IMR-90 (cell line): ENCODE measurements around the gene POLRMT. TPM values are rescaled to one million over a fixed set of nuclear protein-coding genes. Genes with fewer than 3 reads are reported as not detected.

Experiments used
- ATAC-seq: fragments of 200-7000 bp; cut with Tn5 transposase; 2 replicates; pipeline ENCODE4 v1.9.1; 2020; ENCODE audit warnings: low read depth, mild to moderate bottlenecking, moderate library complexity
- BruUV-seq: library from RNA; stranded (reverse); fragments of 400-500 nt; replicated peaks from 2 replicates; lab custom pipeline; 2021; lab: Mats Ljungman, UMichigan
- CTCF ChIA-PET: fragments of 300-600 bp; formaldehyde crosslinking; extraction: SDS; loops from one replicate; lab custom pipeline; 2021; ENCODE audit warnings: antibody characterized with exemption; lab: Yijun Ruan, JAX
- POLR2A ChIA-PET: fragments of 300-600 bp; sonication (Branson Sonifier 250); formaldehyde crosslinking; loops from one replicate; lab custom pipeline; 2022; ENCODE audit warnings: antibody characterized with exemption; ENCODE audit not compliant: unreplicated experiment; lab: Charles Lee
- DNase-seq: peaks from one replicate; pipeline ENCODE4 v3.0.0; 2013
- H2AFZ ChIP-seq: replicated peaks from 2 replicates; pipeline ENCODE3; 2013; ENCODE audit warnings: low read length, mild to moderate bottlenecking; ENCODE audit not compliant: poor library complexity
- H2AK5ac ChIP-seq: 2 replicates; pipeline ENCODE4 v1.6.1; 2013; ENCODE audit warnings: low read depth, low read length, inconsistent platforms
- H2AK9ac ChIP-seq: replicated peaks from 2 replicates; pipeline ENCODE3; 2013; ENCODE audit warnings: mild to moderate bottlenecking, low read depth, low read length, moderate library complexity; ENCODE audit not compliant: poor library complexity
- H2BK120ac ChIP-seq: 2 replicates; pipeline ENCODE4 v1.6.1; 2013; ENCODE audit warnings: low read depth, low read length, inconsistent platforms
- H2BK15ac ChIP-seq: 3 replicates; pipeline ENCODE4 v1.6.1; 2013; ENCODE audit warnings: low read depth, low read length, inconsistent platforms
- H2BK20ac ChIP-seq: 2 replicates; pipeline ENCODE4 v1.6.1; 2013; ENCODE audit warnings: low read depth, mild to moderate bottlenecking, inconsistent platforms, low read length, moderate library complexity
- H2BK5ac ChIP-seq: 2 replicates; pipeline ENCODE4 v1.6.1; 2013; ENCODE audit warnings: mild to moderate bottlenecking, low read depth, low read length, inconsistent platforms; ENCODE audit not compliant: poor library complexity, severe bottlenecking
- H3K14ac ChIP-seq: replicated peaks from 2 replicates; pipeline ENCODE4 v1.6.1; 2013; ENCODE audit warnings: low read depth, low read length, inconsistent platforms
- H3K18ac ChIP-seq: 2 replicates; pipeline ENCODE4 v1.6.1; 2013; ENCODE audit warnings: low read depth, low read length, control low read depth
- H3K23ac ChIP-seq: 2 replicates; pipeline ENCODE4 v1.6.1; 2013; ENCODE audit warnings: low read depth, low read length, inconsistent platforms
- H3K27ac ChIP-seq: 2 replicates; pipeline ENCODE4 v1.5.1; 2013; ENCODE audit warnings: mild to moderate bottlenecking, control low read depth, low read length; ENCODE audit not compliant: insufficient read depth
- H3K27me3 ChIP-seq: 2 replicates; pipeline ENCODE4 v1.6.1; 2013; ENCODE audit warnings: low read length; ENCODE audit not compliant: control insufficient read depth, insufficient read depth
- H3K36me3 ChIP-seq: 2 replicates; pipeline ENCODE4 v1.6.1; 2013; ENCODE audit warnings: low read length, mixed read lengths; ENCODE audit not compliant: control insufficient read depth, insufficient read depth
- H3K4ac ChIP-seq: 2 replicates; pipeline ENCODE4 v1.6.1; 2013; ENCODE audit warnings: low read depth, low read length, inconsistent platforms
- H3K4me1 ChIP-seq: 2 replicates; pipeline ENCODE4 v1.6.1; 2013; ENCODE audit warnings: low read length, mixed read lengths; ENCODE audit not compliant: control insufficient read depth, insufficient read depth
- H3K4me2 ChIP-seq: 2 replicates; pipeline ENCODE4 v1.6.1; 2013; ENCODE audit warnings: low read depth, mild to moderate bottlenecking, control low read depth, low read length, moderate library complexity
- H3K4me3 ChIP-seq: 2 replicates; pipeline ENCODE4 v1.5.1; 2013; ENCODE audit warnings: low read depth, mild to moderate bottlenecking, control low read depth, low read length, moderate library complexity; ENCODE audit not compliant: insufficient read depth
- H3K56ac ChIP-seq: 2 replicates; pipeline ENCODE4 v1.6.1; 2013; ENCODE audit warnings: low read length, inconsistent platforms; ENCODE audit not compliant: insufficient read depth; ENCODE audit errors: extremely low read depth
- H3K79me1 ChIP-seq, 2 experiments: 2 replicates each; pipeline ENCODE4 v1.6.1; 2013; ENCODE audit warnings: low read length in 2 of 2, inconsistent platforms in 1 of 2, low read depth in 1 of 2
- H3K9ac ChIP-seq: 2 replicates; pipeline ENCODE4 v1.6.1; 2013; ENCODE audit warnings: low read depth, low read length, control low read depth
- H3K9me1 ChIP-seq: 2 replicates; pipeline ENCODE4 v1.6.1; 2013; ENCODE audit warnings: low read length, inconsistent platforms; ENCODE audit not compliant: insufficient read depth
- H3K9me3 ChIP-seq: 2 replicates; pipeline ENCODE4 v1.6.1; 2013; ENCODE audit warnings: low read length; ENCODE audit not compliant: control insufficient read depth, insufficient read depth
- H4K20me1 ChIP-seq: 2 replicates; pipeline ENCODE4 v1.6.1; 2013; ENCODE audit warnings: low read length, inconsistent platforms; ENCODE audit not compliant: insufficient read depth
- H4K5ac ChIP-seq: 2 replicates; pipeline ENCODE4 v1.6.1; 2013; ENCODE audit warnings: mild to moderate bottlenecking, low read depth, low read length, control low read depth
- H4K8ac ChIP-seq, 2 experiments: 2 replicates each; pipeline ENCODE4 v1.6.1; 2013; ENCODE audit warnings: low read depth in 2 of 2, low read length in 2 of 2, control low read depth in 1 of 2, inconsistent platforms in 1 of 2
- H4K91ac ChIP-seq: 2 replicates; pipeline ENCODE4 v1.6.1; 2013; ENCODE audit warnings: low read depth, low read length, inconsistent platforms; ENCODE audit not compliant: insufficient read depth
- BHLHE40 ChIP-seq: fragments of 150-350 bp; IDR thresholded peaks from 2 replicates; pipeline ENCODE4 v1.6.1; 2016; ENCODE audit warnings: mild to moderate bottlenecking, low read depth, low read length
- CEBPB ChIP-seq: IDR thresholded peaks from 2 replicates; pipeline ENCODE4 v1.6.1; 2012; ENCODE audit warnings: low read depth, low read length, improper control_type of control experiment
- CHD1 ChIP-seq: IDR thresholded peaks from 2 replicates; pipeline ENCODE4 v1.6.1; 2012; ENCODE audit warnings: low read depth, low read length, improper control_type of control experiment
- CTCF ChIP-seq: conservative IDR thresholded peaks from 2 replicates; pipeline ENCODE4 v1.5.1; 2012; ENCODE audit warnings: mild to moderate bottlenecking, low read depth, low read length, improper control_type of control experiment
- ELK1 ChIP-seq: fragments of 150-350 bp; IDR thresholded peaks from 2 replicates; pipeline ENCODE4 v1.6.1; 2016; ENCODE audit warnings: low read depth, mild to moderate bottlenecking, low read length, moderate library complexity, borderline replicate concordance
- FOS ChIP-seq: fragments of 150-350 bp; IDR thresholded peaks from 2 replicates; pipeline ENCODE4 v1.6.1; 2016; ENCODE audit warnings: low read depth, low read length
- MAFK ChIP-seq: IDR thresholded peaks from 2 replicates; pipeline ENCODE4 v1.6.1; 2012; ENCODE audit warnings: low read depth, low read length, improper control_type of control experiment
- MAZ ChIP-seq: IDR thresholded peaks from 2 replicates; pipeline ENCODE4 v1.6.1; 2012; ENCODE audit warnings: low read depth, mild to moderate bottlenecking, low read length, improper control_type of control experiment, moderate library complexity, borderline replicate concordance
- MXI1 ChIP-seq: IDR thresholded peaks from 2 replicates; pipeline ENCODE4 v1.6.1; 2012; ENCODE audit warnings: low read depth, mild to moderate bottlenecking, low read length, moderate library complexity, borderline replicate concordance
- NFE2L2 ChIP-seq: fragments of 150-350 bp; IDR thresholded peaks from 2 replicates; pipeline ENCODE4 v1.6.1; 2016; ENCODE audit warnings: low read depth, mild to moderate bottlenecking, low read length
- POLR2A ChIP-seq: IDR thresholded peaks from 2 replicates; pipeline ENCODE4 v1.6.1; 2012; ENCODE audit warnings: mild to moderate bottlenecking, low read depth, low read length
- RAD21 ChIP-seq: IDR thresholded peaks from 2 replicates; pipeline ENCODE4 v1.6.1; 2012; ENCODE audit warnings: low read length, improper control_type of control experiment
- RCOR1 ChIP-seq: IDR thresholded peaks from 2 replicates; pipeline ENCODE4 v1.6.1; 2012; ENCODE audit warnings: mild to moderate bottlenecking, low read length, improper control_type of control experiment; ENCODE audit not compliant: insufficient replicate concordance
- RFX5 ChIP-seq: IDR thresholded peaks from 2 replicates; pipeline ENCODE4 v1.8.0; 2012; ENCODE audit warnings: low read depth, mild to moderate bottlenecking, low read length, moderate library complexity
- SMC3 ChIP-seq: fragments of 150-350 bp; IDR thresholded peaks from 2 replicates; pipeline ENCODE4 v1.6.1; 2016; ENCODE audit warnings: low read depth, mild to moderate bottlenecking, antibody characterized with exemption, low read length, moderate library complexity
- WGBS, 2 experiments: methylation state at CpG; one replicate each; pipeline versions ENCODE4 v1.1.5 to v1.1.7; 2013; ENCODE audit warnings: missing lambda C conversion rate in 2 of 2; ENCODE audit not compliant: insufficient read length in 1 of 2; ENCODE audit errors: extremely low coverage in 2 of 2; 5-methylcytosine and 5-hydroxymethylcytosine counted together
- dilution Hi-C: fragments of 300-500 bp; cut with HindIII; formaldehyde crosslinking; loops from one replicate; pipeline ENCODE4 v1.14.3; 2018; ENCODE audit warnings: low sequenced_read_pairs; ENCODE audit not compliant: unreplicated experiment
- in situ Hi-C: fragments of 300-500 bp; cut with MboI; formaldehyde crosslinking; loops from 3 replicates; pipeline ENCODE4 v1.14.3; 2019; ENCODE audit warnings: low sequenced_read_pairs, inconsistent platforms, mixed read lengths
- intact Hi-C: fragments of 100-400 bp; cut with micrococcal nuclease; formaldehyde crosslinking; loops from 2 replicates; pipeline ENCODE4 v1.10.0; 2022
- polyA plus RNA-seq, 3 experiments: library from polyadenylated mRNA; depleted of rRNA; stranded (reverse); fragments of >200 nt; gene quantifications; 2 replicates each; pipeline ENCODE4 v1.2.3, GENCODE V29; 2012; ENCODE audit warnings: low replicate concordance in 1 of 3
- total RNA-seq: library from RNA; depleted of rRNA; stranded (reverse); fragments of >200 nt; gene quantifications from 2 replicates; pipeline ENCODE4 v1.2.3, GENCODE V29; 2012
- TF ChIP-seq, protein P1 (sequence below): fragments of 150-350 bp; IDR thresholded peaks from 2 replicates; pipeline ENCODE4 v1.6.1; 2017; ENCODE audit warnings: mild to moderate bottlenecking, antibody characterized with exemption, low read length, low read depth

Gene POLRMT
- total and polyA plus RNA-seq, 2 of the 4 experiments (the other 2 are of a cell fraction): 9.9 to 29.6 TPM

DNA sequence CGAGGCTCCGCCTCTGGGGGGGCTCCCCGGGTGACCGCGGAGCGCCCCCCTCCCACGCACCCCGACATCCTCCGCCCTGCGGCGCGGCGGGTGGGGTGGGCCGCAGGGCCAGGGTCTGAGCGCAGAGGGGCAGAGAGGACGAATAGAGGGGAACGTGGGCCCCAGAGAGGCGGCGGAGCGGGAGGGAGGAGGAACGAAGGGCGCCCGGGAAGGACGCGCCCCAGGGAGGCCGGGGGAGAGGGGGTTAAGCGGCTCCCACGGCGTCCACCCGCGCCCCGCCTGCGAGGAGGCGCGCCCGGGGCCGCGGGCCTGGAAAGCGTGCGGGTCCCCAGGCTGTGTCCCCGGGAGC, 42.6 kb downstream of the POLRMT start:
- H3K18ac ChIP-seq: no peak overlapping the region
- no peak overlapping the region for H4K91ac ChIP-seq
- no peaks in the 10 kb centered on the region for H3K9me1 ChIP-seq
- intact Hi-C loops: no loop called here
- no peak overlapping the region for H2BK15ac ChIP-seq
- no peak overlapping the region for H2BK20ac ChIP-seq
- no peak overlapping the region for H2AFZ ChIP-seq
- H3K79me1 ChIP-seq: no peaks in the 10 kb centered on the region
- TF ChIP-seq, protein P1, sequence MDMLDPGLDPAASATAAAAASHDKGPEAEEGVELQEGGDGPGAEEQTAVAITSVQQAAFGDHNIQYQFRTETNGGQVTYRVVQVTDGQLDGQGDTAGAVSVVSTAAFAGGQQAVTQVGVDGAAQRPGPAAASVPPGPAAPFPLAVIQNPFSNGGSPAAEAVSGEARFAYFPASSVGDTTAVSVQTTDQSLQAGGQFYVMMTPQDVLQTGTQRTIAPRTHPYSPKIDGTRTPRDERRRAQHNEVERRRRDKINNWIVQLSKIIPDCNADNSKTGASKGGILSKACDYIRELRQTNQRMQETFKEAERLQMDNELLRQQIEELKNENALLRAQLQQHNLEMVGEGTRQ: no peak
- TF ChIP-seq RCOR1 (no peak), POLR2A (no peak), CTCF (no peak), NFE2L2 (no peak), MAZ (no peak), MAFK (no peak), RFX5 (no peak), MXI1 (no peak), CHD1 (no peak), BHLHE40 (no peak), ELK1 (no peak), SMC3 (no peak), CEBPB (no peak), FOS (no peak), RAD21 (no peak)
- no peak overlapping the region for H2AK5ac ChIP-seq
- H3K4me1 ChIP-seq: peaks cover 5% of the 10 kb centered on the region
- ChIA-PET CTCF (no interaction called here), POLR2A (no interaction called here)
- DNase-seq (no peak), ATAC-seq (no peak)
- no peak overlapping the region for H2AK9ac ChIP-seq
- 0% methylated on average over 3 of the region's 41 CpGs; no CpG with 5 or more reads in 1 of the 2 experiments for WGBS, 2 experiments
- no peak overlapping the region for H3K14ac ChIP-seq
- no peak overlapping the region for H3K4ac ChIP-seq
- no peak overlapping the region for H3K56ac ChIP-seq
- dilution Hi-C loops: no loop called here
- no peaks in the 10 kb centered on the region for H3K36me3 ChIP-seq
- H4K20me1 ChIP-seq: peaks cover 32% of the 10 kb centered on the region
- H3K4me3 ChIP-seq: no peak overlapping the region
- no peak overlapping the region for H3K23ac ChIP-seq
- H4K5ac ChIP-seq: no peak overlapping the region
- H3K27me3 ChIP-seq: peaks cover 24% of the 10 kb centered on the region
- H4K8ac ChIP-seq: no peak overlapping the region
- BruUV-seq: no TSS peak
- no peak overlapping the region for H2BK5ac ChIP-seq
- H2BK120ac ChIP-seq: no peak overlapping the region
- in situ Hi-C loops: no loop called here
- no peak overlapping the region for H3K9ac ChIP-seq
- H3K9me3 ChIP-seq: no peaks in the 10 kb centered on the region
- no peak overlapping the region for H3K4me2 ChIP-seq
- H3K27ac ChIP-seq: no peak overlapping the region
